ENCODE measurements around the gene POLG2.
"Not testable (repeated sequence)": the region's sequence is repeated elsewhere in the genome, so short reads cannot be mapped to it uniquely, and the experiment has no call there.

Gene POLG2

DNA sequence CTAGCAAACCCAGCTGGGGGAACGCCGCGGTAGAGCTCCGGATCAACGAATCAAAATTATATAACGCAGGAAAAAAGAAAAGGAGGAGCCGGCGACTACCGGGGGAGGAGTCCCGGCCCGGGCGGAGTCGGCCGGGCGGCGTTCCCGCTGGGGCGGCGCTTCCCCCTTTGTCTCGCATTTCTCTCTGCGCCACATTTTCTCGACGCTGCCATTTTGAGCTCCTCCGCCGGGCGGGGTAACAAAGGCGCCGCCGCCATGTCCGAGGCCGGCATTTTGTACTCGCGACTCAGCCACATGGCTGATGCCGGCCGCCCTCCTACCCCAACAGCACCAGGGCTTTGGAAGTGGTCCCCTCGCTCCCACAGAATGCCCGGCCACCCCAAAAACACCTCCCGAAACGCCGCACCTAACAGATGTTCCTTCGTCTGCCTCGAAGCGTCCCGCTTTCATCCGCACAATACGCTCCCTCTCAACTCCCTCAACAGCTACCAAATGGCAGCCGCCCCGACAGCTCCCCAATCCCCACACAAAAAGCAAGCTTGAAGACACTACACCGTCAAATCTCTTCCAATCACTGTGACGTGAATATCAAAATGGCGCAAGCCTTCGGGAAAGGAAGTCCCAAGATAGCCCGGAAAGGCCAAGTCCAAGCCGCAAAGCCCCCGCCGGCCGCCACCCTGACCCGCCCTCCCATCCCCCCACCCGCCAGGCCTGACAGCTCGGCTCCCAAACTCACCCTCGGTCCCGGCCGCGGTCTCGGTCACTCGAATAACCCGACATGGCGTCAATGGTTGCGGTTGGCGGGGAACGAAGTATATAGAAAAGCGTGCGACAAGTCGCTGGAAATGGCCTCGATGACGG, 8.7 kb upstream of the POLG2 start:
- peak; percentile 65 to 75 for DNase-seq (ENCODE audit: low read depth in 2 of 2)

DNA sequence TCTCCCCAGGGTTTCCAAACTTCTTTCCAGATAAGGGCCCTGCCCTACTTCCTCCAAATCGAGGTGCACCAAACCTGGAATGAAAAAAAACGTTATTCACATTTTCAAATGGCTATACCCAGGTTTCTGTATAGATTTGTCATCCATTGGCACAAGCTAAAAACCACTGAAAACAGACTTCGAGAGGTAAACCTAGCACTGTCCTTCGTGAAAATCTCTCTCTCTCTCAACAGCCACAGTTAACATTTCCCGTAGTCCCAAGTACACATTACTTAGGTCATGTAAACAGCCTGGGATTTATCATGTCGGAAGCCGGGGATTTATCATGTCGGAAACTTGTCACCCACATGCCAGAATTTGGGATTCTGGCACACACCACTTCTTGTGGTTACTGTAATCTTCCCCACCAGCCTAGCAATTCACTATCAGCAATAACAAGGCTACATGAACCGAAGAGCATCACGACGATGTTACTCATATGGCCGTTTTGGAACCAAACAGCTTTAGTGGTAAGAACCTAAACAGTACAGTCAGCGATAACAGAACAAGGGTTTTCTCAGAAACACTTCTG, 8.0 kb upstream of the POLG2 start:
- no peak for DNase-seq (ENCODE audit: low read depth in 2 of 2)

DNA sequence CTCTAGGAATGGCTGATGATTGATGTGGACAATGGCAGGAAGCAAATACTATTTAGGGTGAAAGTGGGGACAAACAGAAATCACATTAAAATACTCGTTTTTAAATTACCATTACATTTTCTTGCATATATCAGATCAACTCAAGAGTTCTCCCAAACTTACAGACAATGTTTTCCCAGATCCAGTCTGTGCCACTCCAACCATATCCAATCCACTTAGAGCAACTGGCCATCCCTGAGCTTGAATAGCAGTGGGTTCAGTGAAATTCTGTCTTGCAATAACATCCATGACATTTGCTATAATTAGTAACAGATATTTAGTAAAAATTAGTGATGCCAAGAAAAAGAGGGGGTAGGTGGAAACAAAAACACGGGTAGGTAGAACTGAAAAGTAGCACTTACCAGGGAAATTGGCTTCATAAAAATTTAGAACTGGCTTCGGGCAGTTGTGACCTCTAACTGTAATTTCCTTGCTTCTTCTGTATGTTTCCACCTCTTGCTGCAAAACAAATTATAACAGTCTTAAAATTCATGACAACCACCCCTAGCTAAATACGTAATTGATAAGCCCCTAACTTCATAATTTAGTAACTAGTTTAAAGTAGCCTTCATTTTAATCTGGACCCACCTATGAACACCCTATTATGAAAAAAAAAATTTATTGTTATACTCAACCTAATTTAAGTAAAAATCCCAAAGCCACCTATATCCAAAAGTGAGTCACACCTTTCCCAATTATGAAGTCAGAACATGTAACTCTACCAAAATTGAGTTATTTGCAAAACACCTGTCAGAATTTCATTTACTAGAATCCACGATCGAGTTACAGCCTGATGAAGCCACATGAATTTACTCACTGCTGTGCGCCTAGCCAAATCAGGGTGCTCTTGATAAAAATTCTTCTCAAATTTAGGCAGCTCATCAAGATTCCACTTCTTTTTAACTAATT, 7.2 kb upstream of the POLG2 start:
- DNase-seq (ENCODE audit: low read depth in 2 of 2), result no peak

DNA sequence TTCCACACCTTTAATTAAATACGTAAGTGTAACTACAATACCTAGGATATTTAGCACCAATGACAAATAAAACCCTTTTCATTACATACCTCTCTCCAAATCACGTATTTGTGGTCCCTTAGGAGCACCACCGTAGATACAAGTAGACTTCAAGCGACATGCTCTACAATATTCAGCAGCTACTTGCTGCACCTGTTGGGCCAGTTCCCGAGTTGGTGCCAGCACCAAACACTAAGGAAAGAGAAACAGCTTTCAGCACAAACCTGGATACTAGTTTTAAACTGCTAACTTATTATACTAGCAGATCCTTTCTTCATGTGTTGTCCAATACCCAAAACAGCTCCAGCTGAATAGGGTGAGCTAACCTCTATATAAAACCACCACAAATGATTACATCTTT, 6.5 kb upstream of the POLG2 start:
- DNase-seq (ENCODE audit: low read depth in 2 of 2), result no peak

DNA sequence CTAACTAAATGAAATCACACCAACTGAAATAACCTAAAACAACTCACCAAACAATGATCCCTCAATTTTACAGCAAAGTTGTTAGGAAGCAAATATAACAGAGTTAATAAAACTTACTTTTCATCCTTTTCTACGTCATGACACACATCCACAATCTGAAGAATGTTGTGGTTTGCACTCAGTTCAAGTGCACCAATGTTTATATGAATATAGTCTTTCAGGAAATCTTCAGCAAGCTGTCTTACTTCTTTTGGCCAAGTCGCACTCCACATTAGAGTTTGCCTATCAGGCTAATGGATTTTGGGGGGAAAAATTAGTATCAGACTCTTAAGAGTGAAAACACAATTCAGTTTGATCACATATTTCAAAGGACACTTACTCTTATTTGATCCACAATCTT, 6.0 kb upstream of the POLG2 start:
- DNase-seq (ENCODE audit: low read depth in 2 of 2), result no peak

DNA sequence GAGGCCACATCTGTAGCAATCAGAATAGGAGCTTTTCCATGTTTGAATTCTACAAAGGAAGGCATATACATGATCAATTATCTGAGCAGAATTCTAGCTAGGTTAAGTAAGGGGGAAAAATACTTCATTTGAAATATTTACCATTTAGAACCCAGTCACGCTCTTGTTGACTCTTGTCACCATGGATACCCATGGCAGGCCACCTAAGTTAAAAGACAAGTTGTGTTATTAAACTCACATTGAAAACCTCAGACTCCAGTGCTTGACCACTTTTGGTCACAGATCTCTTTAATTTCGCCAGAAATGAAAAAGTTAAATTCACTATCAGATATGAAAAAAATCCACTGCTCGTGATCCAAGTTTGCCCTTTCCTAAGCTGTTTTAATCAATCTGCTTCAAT, 5.2 kb upstream of the POLG2 start:
- no peak for DNase-seq (ENCODE audit: low read depth in 2 of 2)

DNA sequence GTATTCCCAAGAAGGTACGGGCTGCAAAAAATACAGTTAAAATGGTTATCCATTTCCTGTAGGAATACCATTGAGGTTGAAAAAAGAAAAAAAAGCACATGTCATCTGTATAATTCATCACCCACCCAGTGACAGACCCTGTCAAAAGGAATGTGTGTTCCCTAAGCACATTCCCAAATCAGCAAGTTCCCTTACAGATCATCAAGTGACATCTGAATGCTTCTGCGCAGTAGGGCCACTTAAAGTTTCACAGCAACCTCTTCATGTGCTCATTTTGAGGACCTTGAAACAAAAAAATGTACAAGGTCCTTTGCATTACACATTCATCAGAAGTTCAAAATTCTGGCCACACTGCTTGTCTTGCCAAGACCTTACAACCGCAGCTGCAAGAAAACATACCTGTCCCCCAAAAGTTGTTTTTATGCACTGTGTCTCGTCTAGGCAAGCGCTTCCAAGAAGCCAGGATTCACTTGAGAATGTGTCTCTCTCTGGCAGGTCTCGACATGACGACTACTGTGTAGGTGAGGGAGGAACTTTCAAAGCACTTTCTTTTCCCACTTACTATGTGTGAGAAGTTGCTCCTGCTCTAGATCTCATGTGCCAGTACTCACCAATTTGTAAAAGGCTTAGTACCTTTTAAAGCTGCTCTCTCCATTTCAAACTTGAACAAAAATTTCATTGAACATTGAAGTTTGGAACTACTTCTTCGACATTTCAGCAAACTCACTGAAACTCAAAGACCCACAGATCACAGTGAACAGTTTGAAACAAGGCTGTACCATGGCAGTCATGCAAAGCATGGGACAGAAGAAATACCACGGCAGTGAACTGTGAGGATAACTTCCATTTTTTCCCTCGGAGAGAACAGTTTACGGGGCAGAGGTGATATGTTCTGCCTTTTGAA, 4.3 kb upstream of the POLG2 start:
- DNase-seq (ENCODE audit: low read depth in 2 of 2), result no peak

DNA sequence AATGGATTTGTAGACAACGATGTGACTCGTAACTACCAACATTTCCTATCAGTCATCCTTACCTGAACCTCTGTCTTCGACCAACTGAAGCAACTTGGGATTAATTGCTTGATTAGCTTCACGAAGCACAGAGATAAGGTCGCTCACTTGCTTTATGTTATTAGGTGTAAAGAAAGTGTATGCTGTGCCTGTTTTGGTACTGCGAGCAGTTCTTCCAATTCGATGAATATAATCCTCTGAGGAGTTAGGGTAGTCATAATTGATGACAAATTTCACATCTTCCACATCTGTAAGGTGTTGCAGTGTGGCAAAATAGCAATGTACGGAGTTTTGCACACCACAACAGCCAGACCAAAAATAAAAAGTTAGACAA, 3.6 kb upstream of the POLG2 start:
- no peak for DNase-seq (ENCODE audit: low read depth in 2 of 2)

DNA sequence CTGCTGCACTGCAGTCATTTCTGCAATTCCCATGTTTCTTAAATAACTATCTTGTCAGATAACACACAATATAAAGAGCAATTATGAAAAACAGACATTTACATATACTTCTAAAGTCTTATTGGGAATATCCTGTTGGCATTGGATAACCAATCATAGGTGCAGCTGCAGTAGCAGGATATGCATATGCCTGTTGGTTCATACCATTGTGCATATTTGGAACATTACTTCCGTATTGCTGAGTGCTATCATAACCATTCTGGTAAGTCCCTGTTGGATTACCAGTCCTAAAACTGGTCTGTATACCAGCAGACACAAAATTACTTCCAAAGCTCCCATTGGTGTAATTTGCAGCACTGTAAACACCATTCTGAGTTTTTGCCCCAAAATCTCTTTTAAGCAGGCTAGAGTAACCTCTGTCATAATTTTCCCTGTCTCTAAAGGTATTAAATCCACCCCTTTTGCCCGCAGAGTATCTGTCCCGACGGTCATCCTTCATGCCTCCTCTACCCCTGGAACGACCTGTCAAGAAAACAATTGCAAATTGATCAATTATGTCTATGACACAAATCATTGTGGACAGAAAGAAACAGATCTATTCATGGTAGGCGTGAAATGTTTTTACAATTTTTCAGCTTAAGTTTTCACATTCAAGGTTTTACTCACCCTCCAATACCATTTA, 3.1 kb upstream of the POLG2 start:
- no peak for DNase-seq (ENCODE audit: low read depth in 2 of 2)

DNA sequence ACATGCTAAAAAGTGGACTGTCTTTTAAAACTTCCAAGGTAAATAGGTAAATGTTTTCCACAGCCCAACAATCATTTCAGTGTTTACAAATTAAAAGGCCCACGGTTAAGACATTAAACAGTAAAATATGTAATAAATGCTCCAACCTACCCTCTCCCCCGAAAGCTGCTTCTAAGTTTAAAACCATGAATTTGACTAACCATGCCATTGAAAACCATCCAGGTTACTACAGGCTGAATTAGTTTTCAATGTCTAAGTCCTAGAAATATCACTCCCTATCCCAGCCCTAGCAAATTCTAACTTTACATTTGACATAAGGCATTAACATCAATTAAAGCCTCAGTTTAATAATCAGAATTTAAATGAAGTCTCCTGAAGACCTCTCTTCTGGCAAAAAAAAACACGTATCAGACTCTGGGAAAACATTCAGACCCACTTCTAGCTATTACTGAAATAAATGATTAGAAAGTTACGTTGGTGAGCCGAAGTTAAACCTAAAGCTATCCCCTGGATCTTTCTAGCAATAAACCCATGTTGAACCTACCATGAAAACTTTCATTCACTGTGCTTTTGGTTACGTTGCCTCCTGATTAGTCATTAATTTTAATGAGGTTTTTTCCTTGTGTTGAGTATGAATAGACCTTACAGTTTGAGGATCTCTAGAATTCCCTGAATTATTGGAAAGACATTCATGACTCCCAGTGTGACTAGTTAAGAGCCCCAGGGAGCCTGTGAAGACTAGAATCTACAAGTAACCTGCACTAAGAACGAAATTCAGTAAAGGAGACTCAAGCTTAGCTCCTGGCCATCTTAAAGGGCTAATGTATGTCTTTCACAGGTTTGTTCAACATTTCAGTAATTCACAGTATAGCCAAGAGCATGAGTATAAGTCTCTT, 1.7 kb upstream of the POLG2 start:
- no peak for DNase-seq (ENCODE audit: low read depth in 2 of 2)

DNA sequence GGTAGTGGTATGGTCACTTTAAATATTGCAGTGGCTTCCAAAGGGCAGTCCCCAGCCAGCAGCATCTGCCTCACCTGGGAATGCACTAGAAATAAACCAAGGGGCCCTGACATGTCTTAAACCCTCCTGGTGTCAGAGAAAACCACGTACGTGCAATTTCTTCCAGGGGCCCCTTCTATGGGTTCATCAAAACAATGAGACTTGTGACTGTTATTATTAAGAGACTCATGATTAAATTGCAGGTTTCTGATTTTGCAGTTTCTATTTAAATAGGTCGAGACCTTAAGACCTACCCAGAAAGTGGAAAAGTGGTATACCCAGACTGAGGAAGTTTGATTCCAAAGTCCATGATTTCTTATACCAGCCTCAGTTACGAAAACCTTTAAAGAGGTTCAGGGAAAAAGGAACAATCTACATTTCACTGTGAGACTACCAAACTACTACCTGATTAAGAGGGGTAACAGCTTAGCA, 746 bp upstream of the POLG2 start:
- peak in 1 of 2 donors; percentile 6 for DNase-seq (ENCODE audit: low read depth in 2 of 2)

DNA sequence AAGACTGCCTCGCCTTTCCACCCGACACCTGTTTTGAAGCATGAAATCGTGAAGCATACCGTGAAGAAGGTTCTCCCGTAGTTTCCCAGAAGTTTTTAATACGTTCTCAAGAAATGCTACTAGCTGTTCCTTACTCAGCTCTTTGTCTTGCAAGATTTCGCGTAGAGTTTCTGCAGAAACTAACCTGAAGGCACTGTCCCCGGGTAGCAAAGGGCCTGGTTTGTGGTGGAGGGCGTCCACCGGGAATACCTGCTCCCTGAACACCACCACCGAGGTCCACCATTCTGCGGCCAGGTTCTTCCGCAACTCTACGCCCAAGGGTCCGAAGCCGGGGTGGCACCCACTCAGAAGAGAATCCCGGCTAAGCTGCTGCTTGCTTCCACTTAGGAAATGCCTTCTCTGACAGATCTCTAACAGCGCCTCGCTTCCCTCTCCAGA, 487 bp downstream of the POLG2 start:
- no peak for DNase-seq (ENCODE audit: low read depth in 2 of 2)

DNA sequence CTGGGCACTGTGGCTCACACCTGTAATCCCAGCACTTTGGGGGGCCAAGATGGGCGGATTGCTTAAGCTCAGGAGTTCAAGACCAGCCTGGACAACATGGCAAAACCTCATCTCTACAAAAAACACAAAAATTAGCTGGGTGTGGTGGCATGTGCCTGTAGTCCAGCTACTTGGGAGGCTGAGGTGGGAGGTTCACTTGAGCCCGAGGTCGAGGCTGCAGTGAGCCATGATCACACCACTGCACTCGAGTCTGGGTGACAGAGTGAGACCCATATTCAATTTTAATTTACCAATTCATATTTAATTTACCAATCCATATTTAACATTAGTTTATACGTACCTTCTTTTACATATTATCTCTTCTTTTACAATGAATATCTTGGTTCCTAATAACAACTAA, 1.6 kb downstream of the POLG2 start:
- DNase-seq (ENCODE audit: low read depth in 2 of 2), result not testable (repeated sequence)

DNA sequence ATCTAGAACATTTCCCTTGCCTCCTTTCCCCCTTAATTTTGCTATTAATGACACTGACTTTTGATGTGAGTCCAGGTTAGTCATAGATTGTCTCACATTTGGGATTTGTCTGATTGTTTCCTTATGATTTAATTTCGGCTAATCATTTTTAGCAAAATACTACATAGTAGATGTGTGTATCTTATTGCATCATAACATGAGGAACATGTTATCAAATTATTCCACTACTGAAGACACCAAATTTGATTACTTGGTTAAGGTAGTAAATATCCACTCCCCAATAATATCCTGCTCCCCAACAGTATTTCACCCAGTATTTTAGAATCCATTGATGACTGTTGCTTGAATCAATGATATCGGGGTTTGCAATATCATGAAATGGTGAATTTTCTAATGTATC, 2.7 kb downstream of the POLG2 start:
- no peak for DNase-seq (ENCODE audit: low read depth in 2 of 2)

DNA sequence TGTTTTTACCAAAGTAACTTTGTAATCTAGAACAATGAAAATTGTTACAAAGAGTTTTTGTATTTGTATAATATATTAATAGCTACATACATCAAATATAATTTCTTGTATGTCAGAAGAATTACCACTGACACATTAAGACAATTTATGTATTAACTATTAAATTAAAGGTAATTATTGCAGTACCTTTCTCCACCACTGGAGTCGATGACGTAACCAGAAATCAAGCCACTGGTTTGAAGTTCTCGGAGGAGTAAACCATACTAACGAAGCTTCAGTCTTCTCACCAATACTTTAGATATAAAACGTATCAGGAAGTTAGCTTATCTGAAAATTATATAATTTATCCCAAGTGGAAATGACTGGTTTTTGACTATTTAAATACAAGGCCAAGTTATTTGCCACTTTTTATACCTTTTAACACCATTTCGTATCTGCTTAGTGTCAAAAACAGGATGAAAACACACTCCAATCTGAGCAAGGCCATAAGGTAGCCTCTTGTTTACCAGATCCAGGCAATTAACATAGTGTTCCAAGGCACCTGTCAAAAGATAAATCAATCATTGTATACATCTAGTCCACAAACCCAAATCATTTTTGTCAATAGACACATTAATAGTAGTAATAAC, 4.3 kb downstream of the POLG2 start:
- DNase-seq (ENCODE audit: low read depth in 2 of 2), result no peak

DNA sequence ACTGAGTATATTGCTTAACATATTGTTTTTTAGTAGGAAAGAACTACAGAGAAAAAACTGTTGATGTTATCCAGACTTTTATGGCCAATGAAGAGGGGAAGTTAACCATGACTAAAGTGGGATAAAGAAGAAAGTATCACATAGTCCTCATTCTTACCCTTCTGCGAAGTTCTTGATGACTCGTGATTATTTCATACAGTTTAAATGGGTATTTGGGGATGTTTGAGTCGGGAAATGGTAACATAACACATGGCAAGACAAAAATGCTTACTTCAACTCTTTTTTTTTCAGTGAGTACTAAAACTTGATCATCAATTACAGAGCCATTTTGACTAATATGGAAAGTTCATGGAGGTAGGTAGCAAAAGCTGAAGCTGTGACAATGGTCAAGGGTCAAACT, 4.9 kb downstream of the POLG2 start:
- DNase-seq (ENCODE audit: low read depth in 2 of 2), result no peak

DNA sequence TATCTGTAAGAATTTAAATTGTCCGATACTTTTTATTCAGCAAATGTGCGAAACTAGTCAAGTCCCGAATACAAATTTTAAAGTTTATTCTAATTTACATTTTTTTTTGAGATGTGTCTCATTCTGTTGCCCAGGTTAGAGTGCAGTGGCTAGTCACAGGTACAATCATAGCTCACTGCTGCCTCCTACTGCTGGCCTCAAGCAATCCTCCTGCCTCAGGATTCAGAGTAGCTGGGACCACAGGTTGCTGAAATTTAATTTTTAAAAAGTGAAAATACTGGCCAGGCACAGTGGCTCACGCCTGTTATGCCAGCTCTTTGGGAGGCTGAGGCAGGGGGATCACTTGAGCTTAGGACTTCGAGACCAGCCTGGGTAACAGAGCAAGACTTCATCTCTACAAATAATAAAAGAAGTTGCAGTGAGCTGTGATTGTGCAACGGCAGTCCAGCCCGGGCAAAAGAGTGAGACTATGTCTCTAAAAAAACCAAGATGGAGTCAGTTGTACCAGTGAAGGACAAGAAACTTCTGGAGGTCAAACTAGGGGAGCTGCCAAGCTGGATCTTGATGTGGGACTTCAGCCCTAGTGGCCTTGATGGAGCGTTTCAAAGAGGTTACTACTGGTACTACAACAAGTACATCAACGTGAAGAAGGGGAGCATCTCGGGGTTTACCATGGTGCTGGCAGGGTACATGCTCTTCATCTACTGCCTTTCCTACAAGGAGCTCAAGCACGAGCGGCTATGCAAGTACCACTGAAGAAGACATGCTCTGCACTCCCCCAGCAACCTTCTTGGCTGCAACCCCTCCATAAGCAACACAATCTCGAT, 5.6 kb downstream of the POLG2 start:
- no peak for DNase-seq (ENCODE audit: low read depth in 2 of 2)

DNA sequence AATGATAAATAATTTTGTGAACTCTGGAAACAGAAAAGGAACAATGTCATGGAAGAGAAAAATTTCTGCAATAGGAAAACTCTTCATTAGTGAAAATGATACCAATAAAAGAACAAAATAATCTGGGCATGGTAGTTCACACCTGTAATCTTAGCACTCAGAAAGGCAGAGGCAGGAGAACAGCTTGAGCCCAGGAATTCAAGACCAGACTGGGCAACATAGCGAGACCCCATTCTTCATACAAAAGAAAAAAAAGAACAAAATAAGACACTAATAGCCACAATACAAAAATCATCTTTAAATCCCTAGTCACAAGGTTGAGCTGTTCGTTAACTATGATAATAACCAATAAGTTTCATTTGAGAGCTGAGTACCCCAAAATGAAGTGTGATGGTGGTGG, 8.6 kb downstream of the POLG2 start:
- DNase-seq (ENCODE audit: low read depth in 2 of 2), result no peak
